Activated T-cell treated with anti-CD3 and anti-CD28 coated beads for 24 hours (primary cell): ENCODE results near the gene ATP8B4.

Source experiments
- DNase-seq: peaks from one replicate; pipeline ENCODE4 v3.0.0-alpha.2; 2020; ENCODE audit warnings: low read depth

Gene ATP8B4

GRCh38 chr15:49855917-49856637 lies 263.0 kb downstream of the ATP8B4 start:
- no peak for DNase-seq

GRCh38 chr15:49852756-49853155 lies 266.3 kb downstream of the ATP8B4 start:
- DNase-seq, result no peak

GRCh38 chr15:49848807-49849206 lies 270.2 kb downstream of the ATP8B4 start:
- no peak for DNase-seq

GRCh38 chr15:49848282-49848724 lies 270.7 kb downstream of the ATP8B4 start:
- no peak for DNase-seq

- no peak for DNase-seq
Measured at GRCh38 chr15:49847423-49848281, 271.4 kb downstream of the ATP8B4 start.

- DNase-seq, result no peak
Measured at GRCh38 chr15:49844390-49844789, 274.6 kb downstream of the ATP8B4 start.

- DNase-seq, result no peak
Measured at GRCh38 chr15:49843725-49844124, 275.3 kb downstream of the ATP8B4 start.

GRCh38 chr15:49842031-49842730 lies 276.9 kb downstream of the ATP8B4 start:
- DNase-seq, result no peak

- no peak for DNase-seq
Measured at GRCh38 chr15:49832511-49832910, 286.5 kb downstream of the ATP8B4 start.

- no peak for DNase-seq
Measured at GRCh38 chr15:49831206-49831965, 287.6 kb downstream of the ATP8B4 start.

GRCh38 chr15:49830391-49830790 lies 288.6 kb downstream of the ATP8B4 start:
- DNase-seq, result no peak

GRCh38 chr15:49827311-49827710 lies 291.7 kb downstream of the ATP8B4 start:
- DNase-seq, result no peak

GRCh38 chr15:49826640-49827234 lies 292.3 kb downstream of the ATP8B4 start:
- DNase-seq, result no peak

GRCh38 chr15:49824775-49825099 lies 294.3 kb downstream of the ATP8B4 start:
- DNase-seq, result no peak

GRCh38 chr15:49823987-49824774 lies 294.9 kb downstream of the ATP8B4 start:
- no peak for DNase-seq

GRCh38 chr15:49817100-49817499 lies 301.9 kb downstream of the ATP8B4 start:
- no peak for DNase-seq

GRCh38 chr15:49815950-49816349 lies 303.1 kb downstream of the ATP8B4 start:
- no peak for DNase-seq

- DNase-seq, result no peak
Measured at GRCh38 chr15:49815526-49815925, 303.5 kb downstream of the ATP8B4 start.

GRCh38 chr15:49814709-49815108 lies 304.3 kb downstream of the ATP8B4 start:
- no peak for DNase-seq

- no peak for DNase-seq
Measured at GRCh38 chr15:49813625-49814024, 305.4 kb downstream of the ATP8B4 start.

- no peak for DNase-seq
Measured at GRCh38 chr15:49810720-49811119, 308.3 kb downstream of the ATP8B4 start.
